PFSK-1 (cell line): Measurements from ENCODE around the gene ARHGAP15.

ENCODE experiments used
- REST ChIP-seq, 2 experiments: IDR thresholded peaks; 2 replicates each; pipeline versions ENCODE4 v1.6.1 to v1.8.0; 2011 to 2012; ENCODE audit warnings: low read depth in 2 of 2, low read length in 2 of 2, control low read depth in 1 of 2, inconsistent platforms in 1 of 2, mild to moderate bottlenecking in 1 of 2, moderate library complexity in 1 of 2; ENCODE audit not compliant: insufficient read depth in 1 of 2
- TAF1 ChIP-seq: IDR thresholded peaks from 2 replicates; pipeline ENCODE4 v1.6.1; 2012; ENCODE audit warnings: low read length, control low read depth, borderline replicate concordance; ENCODE audit not compliant: insufficient read depth

DNA sequence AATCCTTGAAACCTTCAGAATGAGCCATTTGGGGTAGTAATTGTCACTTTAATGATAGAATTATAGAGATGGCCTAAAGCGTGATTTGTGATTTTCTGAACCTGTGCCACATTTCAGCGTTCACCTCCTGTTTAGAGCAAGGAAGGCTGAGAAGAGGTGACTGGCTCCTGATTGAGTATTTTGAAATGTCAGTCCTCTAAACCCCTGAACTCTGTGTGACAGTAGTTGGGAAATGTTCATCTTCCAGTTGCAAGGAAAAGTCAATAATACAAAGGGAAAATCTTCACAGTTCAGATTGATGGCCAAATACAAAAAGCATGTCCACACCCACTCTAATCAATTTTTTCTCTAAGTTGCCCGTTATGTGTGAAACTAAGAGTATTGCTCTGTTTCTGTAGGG is 305.2 kb downstream of the ARHGAP15 start:
- no peak for TF ChIP-seq REST (IDR thresholded peaks at IDR 0.05; ENCODE audit: insufficient read depth in 1 of 2, low read depth in 2 of 2, low read length in 2 of 2)
- TF ChIP-seq TAF1 = no peak
